ENCODE data around the gene KCND3.

KCND3 gene

GRCh38 chr1:111927652-111928051 lies 61.8 kb downstream of the KCND3 start:
- WGBS, 2 experiments = 56 to 59% methylated on average over 2 of the region's 2 CpGs
- Histone ChIP-seq H3K9me3 (ENCODE audit: control insufficient read depth, low read length) (no peaks in the 10 kb centered on the region), H3K27ac (ENCODE audit: insufficient read depth, low read depth, low read length, poor library complexity, severe bottlenecking) (no peak overlapping the region), H3K4me3 (ENCODE audit: insufficient read depth, low read depth, low read length) (no peak overlapping the region), H3K36me3 (ENCODE audit: control insufficient read depth, insufficient read depth, low read length) (no peaks in the 10 kb centered on the region), H3K4me1 (ENCODE audit: control insufficient read depth, insufficient read depth, low read length) (peaks cover 3% of the 10 kb centered on the region), H3K27me3 (ENCODE audit: control insufficient read depth, insufficient read depth, low read length, poor library complexity, severe bottlenecking) (no peaks in the 10 kb centered on the region)

GRCh38 chr1:111924786-111925185 lies 64.7 kb downstream of the KCND3 start:
- Histone ChIP-seq H3K4me1 (ENCODE audit: control insufficient read depth, insufficient read depth, low read length) (peaks cover 7% of the 10 kb centered on the region), H3K4me3 (ENCODE audit: insufficient read depth, low read depth, low read length) (no peak overlapping the region), H3K9me3 (ENCODE audit: control insufficient read depth, low read length) (no peaks in the 10 kb centered on the region), H3K27me3 (ENCODE audit: control insufficient read depth, insufficient read depth, low read length, poor library complexity, severe bottlenecking) (no peaks in the 10 kb centered on the region), H3K27ac (ENCODE audit: insufficient read depth, low read depth, low read length, poor library complexity, severe bottlenecking) (no peak overlapping the region), H3K36me3 (ENCODE audit: control insufficient read depth, insufficient read depth, low read length) (no peaks in the 10 kb centered on the region)
- WGBS, 2 experiments = 90 to 92% methylated on average over 2 of the region's 2 CpGs

- H3K27ac ChIP-seq (ENCODE audit: insufficient read depth, low read depth, low read length, poor library complexity, severe bottlenecking) = no peak overlapping the region
- H3K4me3 ChIP-seq (ENCODE audit: insufficient read depth, low read depth, low read length) = no peak overlapping the region
- peaks cover 7% of the 10 kb centered on the region for H3K4me1 ChIP-seq (ENCODE audit: control insufficient read depth, insufficient read depth, low read length)
- no peaks in the 10 kb centered on the region for H3K27me3 ChIP-seq (ENCODE audit: control insufficient read depth, insufficient read depth, low read length, poor library complexity, severe bottlenecking)
- no peaks in the 10 kb centered on the region for H3K9me3 ChIP-seq (ENCODE audit: control insufficient read depth, low read length)
- no peaks in the 10 kb centered on the region for H3K36me3 ChIP-seq (ENCODE audit: control insufficient read depth, insufficient read depth, low read length)
- WGBS, 2 experiments = 93 to 95% methylated on average over 5 of the region's 5 CpGs
Measured at GRCh38 chr1:111923766-111924165, 65.7 kb downstream of the KCND3 start.

DNA sequence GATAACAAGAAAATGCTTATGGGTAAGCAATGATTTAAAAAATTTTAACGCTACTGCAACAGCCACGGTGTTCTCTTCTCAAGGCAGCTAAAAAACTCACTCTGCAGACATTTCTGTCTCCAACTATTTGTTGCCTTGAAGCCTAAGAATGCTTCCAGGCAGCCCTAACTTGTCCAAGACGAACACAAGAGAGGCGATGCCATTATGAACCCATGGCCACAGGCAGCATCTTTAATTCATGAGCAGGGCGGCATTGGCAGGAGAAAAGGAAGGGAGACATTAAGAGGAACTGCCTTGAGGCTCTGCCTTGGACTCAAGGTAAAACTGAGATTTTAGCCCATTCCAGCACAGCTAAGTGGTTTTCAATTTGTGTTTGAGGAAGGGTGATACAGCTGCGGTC lies 67.5 kb downstream of the KCND3 start:
- 85 to 88% methylated on average over 6 of the region's 6 CpGs for WGBS, 2 experiments
- Histone ChIP-seq H3K27me3 (ENCODE audit: control insufficient read depth, insufficient read depth, low read length, poor library complexity, severe bottlenecking) (no peaks in the 10 kb centered on the region), H3K27ac (ENCODE audit: insufficient read depth, low read depth, low read length, poor library complexity, severe bottlenecking) (no peak overlapping the region), H3K36me3 (ENCODE audit: control insufficient read depth, insufficient read depth, low read length) (no peaks in the 10 kb centered on the region), H3K9me3 (ENCODE audit: control insufficient read depth, low read length) (no peaks in the 10 kb centered on the region), H3K4me3 (ENCODE audit: insufficient read depth, low read depth, low read length) (no peak overlapping the region), H3K4me1 (ENCODE audit: control insufficient read depth, insufficient read depth, low read length) (peaks cover 4% of the 10 kb centered on the region)

GRCh38 chr1:111920221-111921024 lies 69.0 kb downstream of the KCND3 start:
- Histone ChIP-seq H3K27me3 (ENCODE audit: control insufficient read depth, insufficient read depth, low read length, poor library complexity, severe bottlenecking) (no peaks in the 10 kb centered on the region), H3K4me1 (ENCODE audit: control insufficient read depth, insufficient read depth, low read length) (peaks cover 4% of the 10 kb centered on the region), H3K36me3 (ENCODE audit: control insufficient read depth, insufficient read depth, low read length) (no peaks in the 10 kb centered on the region), H3K27ac (ENCODE audit: insufficient read depth, low read depth, low read length, poor library complexity, severe bottlenecking) (no peak overlapping the region), H3K4me3 (ENCODE audit: insufficient read depth, low read depth, low read length) (no peak overlapping the region), H3K9me3 (ENCODE audit: control insufficient read depth, low read length) (no peaks in the 10 kb centered on the region)
- WGBS, 2 experiments = 86 to 89% methylated on average over 11 of the region's 11 CpGs

GRCh38 chr1:111911776-111912515 lies 77.5 kb downstream of the KCND3 start:
- WGBS, 2 experiments = 94 to 95% methylated on average over 5 of the region's 5 CpGs
- H3K4me1 ChIP-seq (ENCODE audit: control insufficient read depth, insufficient read depth, low read length) = peaks cover 15% of the 10 kb centered on the region
- no peak overlapping the region for H3K27ac ChIP-seq (ENCODE audit: insufficient read depth, low read depth, low read length, poor library complexity, severe bottlenecking)
- H3K9me3 ChIP-seq (ENCODE audit: control insufficient read depth, low read length) = no peaks in the 10 kb centered on the region
- H3K4me3 ChIP-seq (ENCODE audit: insufficient read depth, low read depth, low read length) = no peak overlapping the region
- no peaks in the 10 kb centered on the region for H3K36me3 ChIP-seq (ENCODE audit: control insufficient read depth, insufficient read depth, low read length)
- H3K27me3 ChIP-seq (ENCODE audit: control insufficient read depth, insufficient read depth, low read length, poor library complexity, severe bottlenecking) = peaks cover 1% of the 10 kb centered on the region

GRCh38 chr1:111911061-111911460 lies 78.4 kb downstream of the KCND3 start:
- H3K4me1 ChIP-seq (ENCODE audit: control insufficient read depth, insufficient read depth, low read length) = peaks cover 17% of the 10 kb centered on the region
- no peak overlapping the region for H3K27ac ChIP-seq (ENCODE audit: insufficient read depth, low read depth, low read length, poor library complexity, severe bottlenecking)
- H3K9me3 ChIP-seq (ENCODE audit: control insufficient read depth, low read length) = no peaks in the 10 kb centered on the region
- H3K27me3 ChIP-seq (ENCODE audit: control insufficient read depth, insufficient read depth, low read length, poor library complexity, severe bottlenecking) = peaks cover 4% of the 10 kb centered on the region
- H3K4me3 ChIP-seq (ENCODE audit: insufficient read depth, low read depth, low read length) = no peak overlapping the region
- 64 to 81% methylated on average over 1 of the region's 1 CpG for WGBS, 2 experiments
- H3K36me3 ChIP-seq (ENCODE audit: control insufficient read depth, insufficient read depth, low read length) = no peaks in the 10 kb centered on the region

DNA sequence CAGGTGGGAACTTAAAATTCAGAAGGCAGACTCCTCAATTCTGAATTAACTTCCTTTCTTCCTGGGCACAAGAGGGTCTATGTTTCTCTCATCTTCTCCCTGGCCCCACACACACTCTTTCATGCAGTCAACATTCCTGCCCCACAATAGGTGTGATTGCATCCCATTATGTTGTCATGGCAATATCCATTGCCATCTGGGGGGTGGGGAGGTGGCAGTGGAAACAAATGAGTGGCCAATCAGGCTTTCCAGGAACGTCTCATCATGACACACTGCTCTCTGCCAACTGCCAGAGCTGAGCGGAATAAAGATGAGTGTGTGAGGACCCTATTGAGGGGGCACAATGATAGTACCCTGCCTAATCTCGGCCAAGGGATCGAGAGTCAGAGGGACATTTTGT lies 80.4 kb downstream of the KCND3 start:
- Histone ChIP-seq H3K36me3 (ENCODE audit: control insufficient read depth, insufficient read depth, low read length) (no peaks in the 10 kb centered on the region), H3K27ac (ENCODE audit: insufficient read depth, low read depth, low read length, poor library complexity, severe bottlenecking) (no peak overlapping the region), H3K4me1 (ENCODE audit: control insufficient read depth, insufficient read depth, low read length) (peaks cover 36% of the 10 kb centered on the region), H3K9me3 (ENCODE audit: control insufficient read depth, low read length) (no peaks in the 10 kb centered on the region), H3K27me3 (ENCODE audit: control insufficient read depth, insufficient read depth, low read length, poor library complexity, severe bottlenecking) (peaks cover 4% of the 10 kb centered on the region), H3K4me3 (ENCODE audit: insufficient read depth, low read depth, low read length) (no peak overlapping the region)
- WGBS, 2 experiments = 83 to 84% methylated on average over 4 of the region's 4 CpGs

- H3K27me3 ChIP-seq (ENCODE audit: control insufficient read depth, insufficient read depth, low read length, poor library complexity, severe bottlenecking) = peaks cover 4% of the 10 kb centered on the region
- peaks cover 45% of the 10 kb centered on the region for H3K4me1 ChIP-seq (ENCODE audit: control insufficient read depth, insufficient read depth, low read length)
- no peaks in the 10 kb centered on the region for H3K36me3 ChIP-seq (ENCODE audit: control insufficient read depth, insufficient read depth, low read length)
- H3K9me3 ChIP-seq (ENCODE audit: control insufficient read depth, low read length) = no peaks in the 10 kb centered on the region
- H3K4me3 ChIP-seq (ENCODE audit: insufficient read depth, low read depth, low read length) = no peak overlapping the region
- WGBS, 2 experiments = 77 to 80% methylated on average over 3 of the region's 3 CpGs
- no peak overlapping the region for H3K27ac ChIP-seq (ENCODE audit: insufficient read depth, low read depth, low read length, poor library complexity, severe bottlenecking)
Measured at GRCh38 chr1:111908011-111908621, 81.4 kb downstream of the KCND3 start.

DNA sequence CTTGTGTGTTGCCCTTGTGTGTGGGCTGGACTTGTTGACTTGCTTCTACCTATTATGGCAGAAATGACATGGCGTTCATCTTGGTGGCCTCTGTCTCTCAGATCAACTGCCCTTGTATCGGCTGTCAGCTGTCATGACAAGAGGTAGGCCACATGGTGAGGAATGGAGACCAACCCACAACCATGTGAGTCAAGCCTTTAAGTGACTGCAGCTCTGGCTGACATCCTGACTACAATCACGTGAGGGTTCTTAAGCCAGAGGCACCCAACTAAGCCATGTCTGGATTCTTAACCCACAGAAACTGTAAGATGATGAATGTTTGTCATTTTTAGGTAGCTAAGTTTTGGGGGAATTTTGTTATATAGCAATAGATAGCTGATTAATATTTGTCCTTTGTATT lies 82.1 kb downstream of the KCND3 start:
- H3K9me3 ChIP-seq (ENCODE audit: control insufficient read depth, low read length) = no peaks in the 10 kb centered on the region
- H3K27me3 ChIP-seq (ENCODE audit: control insufficient read depth, insufficient read depth, low read length, poor library complexity, severe bottlenecking) = peaks cover 4% of the 10 kb centered on the region
- no peak overlapping the region for H3K4me3 ChIP-seq (ENCODE audit: insufficient read depth, low read depth, low read length)
- H3K27ac ChIP-seq (ENCODE audit: insufficient read depth, low read depth, low read length, poor library complexity, severe bottlenecking) = no peak overlapping the region
- 86 to 92% methylated on average over 3 of the region's 3 CpGs for WGBS, 2 experiments
- H3K4me1 ChIP-seq (ENCODE audit: control insufficient read depth, insufficient read depth, low read length) = peaks cover 48% of the 10 kb centered on the region
- H3K36me3 ChIP-seq (ENCODE audit: control insufficient read depth, insufficient read depth, low read length) = no peaks in the 10 kb centered on the region

All from ectodermal cell (in vitro differentiated cells).